Measurements from ENCODE around the gene C9orf50. TPM values are rescaled to one million over a fixed set of nuclear protein-coding genes. Genes with fewer than 3 reads are reported as not detected.

Gene C9orf50
- total RNA-seq, 3 donors from 2014 or later, result 0.48 TPM; not detected in 2

- no peak for TF ChIP-seq POLR2A (IDR thresholded peaks at IDR 0.05)
- TF ChIP-seq CTCF (IDR thresholded peaks at IDR 0.05), result no peak
- no peak for TF ChIP-seq POLR2AphosphoS5 (IDR thresholded peaks at IDR 0.05)
- intact Hi-C loops (cut with DNase I; ENCODE audit: low total_unique reads), result loop anchor here (2.0 to 10.0 kb wide), 2 partner anchors 59 to 137 kb away; no protein-coding TSS in a partner anchor
- H3K36me3 ChIP-seq, result no peaks in the 10 kb centered on the region
- H3K9me3 ChIP-seq, result no peaks in the 10 kb centered on the region
- no peak for DNase-seq (ENCODE audit: low spot score in 2 of 2)
- no peak overlapping the region for H3K4me3 ChIP-seq
- no peaks in the 10 kb centered on the region for H3K27me3 ChIP-seq
- H3K27ac ChIP-seq, result peak overlapping the region in 1 of 2 donors; percentile 84
- no peaks in the 10 kb centered on the region for H3K4me1 ChIP-seq
Observed at GRCh38 chr9:129648092-129648763, 27.3 kb upstream of the C9orf50 start.

- intact Hi-C loops (cut with DNase I; ENCODE audit: low total_unique reads), result loop anchor here (2.0 to 10.0 kb wide), 2 partner anchors 59 to 137 kb away; no protein-coding TSS in a partner anchor
- DNase-seq (ENCODE audit: low spot score in 2 of 2), result no peak
- TF ChIP-seq POLR2A (IDR thresholded peaks at IDR 0.05), result no peak
- no peak for TF ChIP-seq CTCF (IDR thresholded peaks at IDR 0.05)
- no peak for TF ChIP-seq POLR2AphosphoS5 (IDR thresholded peaks at IDR 0.05)
- Histone ChIP-seq H3K4me3 (no peak overlapping the region), H3K4me1 (no peaks in the 10 kb centered on the region), H3K27ac (no peak overlapping the region), H3K27me3 (no peaks in the 10 kb centered on the region), H3K36me3 (no peaks in the 10 kb centered on the region), H3K9me3 (no peaks in the 10 kb centered on the region)
Observed at GRCh38 chr9:129647635-129648034, 26.7 kb upstream of the C9orf50 start.

- intact Hi-C loops (cut with DNase I; ENCODE audit: low total_unique reads), result loop anchor here (10.0 kb wide), 1 partner anchor 138 kb away; no protein-coding TSS in a partner anchor
- Histone ChIP-seq H3K27ac (no peak overlapping the region), H3K4me3 (no peak overlapping the region), H3K36me3 (no peaks in the 10 kb centered on the region), H3K9me3 (no peaks in the 10 kb centered on the region), H3K4me1 (no peaks in the 10 kb centered on the region), H3K27me3 (no peaks in the 10 kb centered on the region)
- no peak for DNase-seq (ENCODE audit: low spot score in 2 of 2)
- no peak for TF ChIP-seq POLR2A (IDR thresholded peaks at IDR 0.05)
- TF ChIP-seq POLR2AphosphoS5 (IDR thresholded peaks at IDR 0.05), result no peak
- TF ChIP-seq CTCF (IDR thresholded peaks at IDR 0.05), result no peak
Observed at GRCh38 chr9:129646654-129647053, 25.8 kb upstream of the C9orf50 start.

- H3K27ac ChIP-seq, result no peak overlapping the region
- H3K4me1 ChIP-seq, result peaks cover 0 to under 1% of the 10 kb centered on the region in 2 donors
- DNase-seq (ENCODE audit: low spot score in 2 of 2), result no peak
- intact Hi-C loops (cut with DNase I; ENCODE audit: low total_unique reads), result loop anchor here (10.0 kb wide), 1 partner anchor 139 kb away; no protein-coding TSS in a partner anchor
- no peaks in the 10 kb centered on the region for H3K36me3 ChIP-seq
- no peak overlapping the region for H3K4me3 ChIP-seq
- no peak for TF ChIP-seq CTCF (IDR thresholded peaks at IDR 0.05)
- H3K27me3 ChIP-seq, result no peaks in the 10 kb centered on the region
- no peaks in the 10 kb centered on the region for H3K9me3 ChIP-seq
Observed at GRCh38 chr9:129646252-129646651, 25.4 kb upstream of the C9orf50 start.

- Histone ChIP-seq H3K36me3 (no peaks in the 10 kb centered on the region), H3K4me1 (peaks cover 0 to 14% of the 10 kb centered on the region in 2 donors), H3K9me3 (no peaks in the 10 kb centered on the region), H3K27ac (no peak overlapping the region), H3K27me3 (no peaks in the 10 kb centered on the region), H3K4me3 (no peak overlapping the region)
- DNase-seq (ENCODE audit: low spot score in 2 of 2), result no peak
- intact Hi-C loops (cut with DNase I; ENCODE audit: low total_unique reads), result loop anchor here (10.0 kb wide), 1 partner anchor 140 kb away; no protein-coding TSS in a partner anchor
- TF ChIP-seq CTCF (IDR thresholded peaks at IDR 0.05) (no peak), POLR2A (IDR thresholded peaks at IDR 0.05) (no peak), POLR2AphosphoS5 (IDR thresholded peaks at IDR 0.05) (no peak)
Observed at GRCh38 chr9:129644902-129645301, 24.0 kb upstream of the C9orf50 start.

Measured in breast epithelium (tissue), 4 donors.